Measurements from ENCODE around the gene PKMYT1. TPM values are rescaled to one million over a fixed set of nuclear protein-coding genes. Genes with fewer than 3 reads are reported as not detected.
A peak's percentile ranks its signal among the peaks of the same experiment; 100 is the strongest.

Gene PKMYT1
- total and polyA plus RNA-seq, 7 experiments from 2014 or later = 0.93 to 89.1 TPM; not detected in 5

DNA sequence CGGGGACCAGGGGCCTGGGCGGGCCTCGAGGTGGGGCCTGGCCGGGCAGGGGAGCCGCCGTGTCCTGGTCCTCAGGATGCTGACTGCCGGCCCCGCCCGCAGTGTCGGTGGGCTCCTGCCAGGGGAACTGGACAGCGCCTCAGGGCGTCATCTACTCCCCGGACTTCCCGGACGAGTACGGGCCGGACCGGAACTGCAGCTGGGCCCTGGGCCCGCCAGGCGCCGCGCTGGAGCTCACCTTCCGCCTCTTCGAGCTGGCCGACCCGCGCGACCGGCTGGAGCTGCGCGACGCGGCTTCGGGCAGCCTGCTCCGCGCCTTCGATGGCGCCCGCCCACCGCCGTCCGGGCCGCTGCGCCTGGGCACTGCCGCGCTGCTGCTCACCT lies 13.4 kb downstream of the PKMYT1 start:
- Mint-ChIP-seq H3K27me3 (peaks cover 10 to 42% (median 17%) of the 10 kb centered on the region in 5 donors), H3K9me3 (peaks cover 0 to 1% (median 0%) of the 10 kb centered on the region in 11 donors), H3K4me1 (peaks cover 12 to 36% (median 29%) of the 10 kb centered on the region in 7 donors), H3K27ac (no peak overlapping the region), H3K4me3 (no peak overlapping the region), H3K36me3 (peaks cover 0 to 1% (median 0%) of the 10 kb centered on the region in 5 donors)
- Histone ChIP-seq H3K4me3 (ENCODE audit: low read length) (no peak overlapping the region), H3K27me3 (ENCODE audit: control insufficient read depth in 2 of 2, insufficient read depth in 2 of 2, low read length in 2 of 2) (peaks cover 5 to 28% of the 10 kb centered on the region in 2 donors), H3K36me3 (ENCODE audit: control insufficient read depth in 2 of 3, insufficient read depth in 3 of 3, low read length in 3 of 3) (no peaks in the 10 kb centered on the region), H3K9me3 (ENCODE audit: control insufficient read depth in 2 of 3, low read length in 3 of 3) (no peaks in the 10 kb centered on the region), H3K27ac (ENCODE audit: low read depth, low read length) (no peak overlapping the region), H3K4me1 (ENCODE audit: control insufficient read depth in 2 of 2, insufficient read depth in 2 of 2, low read length in 2 of 2) (peaks cover 19 to 37% of the 10 kb centered on the region in 2 donors)
- DNase-seq (peak in 1 of 9 donors; percentile 31), ATAC-seq (no peak)
- POLR2A ChIA-PET = interaction anchor here (4.0 kb wide), 1 partner anchor 15 kb away, joined by 17 read pairs; no protein-coding TSS in a partner anchor
- CTCF ChIA-PET = no interaction called here
- intact Hi-C loops (cut with micrococcal nuclease) = no loop called here

DNA sequence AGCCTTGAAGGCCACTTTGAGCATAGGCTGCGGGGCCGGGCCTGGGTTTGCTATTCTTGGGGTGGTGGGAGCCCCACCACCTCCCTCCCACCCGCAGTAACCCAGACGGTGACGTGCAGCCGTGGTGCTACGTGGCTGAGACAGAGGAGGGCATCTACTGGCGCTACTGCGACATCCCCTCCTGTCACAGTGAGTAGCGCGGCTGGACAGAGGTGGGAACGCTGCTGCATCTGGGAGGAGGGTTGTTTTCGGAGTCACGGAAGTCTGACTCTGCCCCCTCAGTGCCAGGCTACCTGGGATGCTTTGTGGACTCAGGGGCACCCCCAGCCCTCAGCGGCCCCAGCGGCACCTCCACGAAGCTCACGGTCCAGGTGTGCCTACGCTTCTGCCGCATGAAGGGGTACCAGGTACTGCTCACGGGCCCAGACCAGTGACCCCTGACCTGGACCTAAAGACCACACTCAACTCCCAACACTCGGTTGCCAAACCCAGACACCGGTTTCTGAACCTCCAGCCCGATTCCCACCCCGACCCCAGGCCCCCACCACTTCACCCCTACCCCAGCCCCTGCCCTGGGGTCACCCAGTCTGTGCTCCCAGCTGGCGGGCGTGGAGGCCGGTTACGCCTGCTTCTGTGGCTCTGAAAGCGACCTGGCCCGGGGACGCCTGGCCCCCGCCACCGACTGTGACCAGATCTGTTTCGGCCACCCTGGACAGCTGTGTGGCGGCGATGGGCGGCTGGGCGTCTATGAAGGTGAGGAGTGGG lies 14.0 kb downstream of the PKMYT1 start:
- Histone ChIP-seq H3K27me3 (ENCODE audit: control insufficient read depth in 2 of 2, insufficient read depth in 2 of 2, low read length in 2 of 2) (peaks cover 5 to 28% of the 10 kb centered on the region in 2 donors), H3K9me3 (ENCODE audit: control insufficient read depth in 2 of 3, low read length in 3 of 3) (no peaks in the 10 kb centered on the region), H3K27ac (ENCODE audit: low read depth, low read length) (no peak overlapping the region), H3K36me3 (ENCODE audit: control insufficient read depth in 2 of 3, insufficient read depth in 3 of 3, low read length in 3 of 3) (no peaks in the 10 kb centered on the region), H3K4me3 (ENCODE audit: low read length) (no peak overlapping the region), H3K4me1 (ENCODE audit: control insufficient read depth in 2 of 2, insufficient read depth in 2 of 2, low read length in 2 of 2) (peaks cover 19 to 40% of the 10 kb centered on the region in 2 donors)
- Mint-ChIP-seq H3K27ac (no peak overlapping the region), H3K4me1 (peaks cover 15 to 38% (median 32%) of the 10 kb centered on the region in 7 donors), H3K4me3 (peak overlapping the region in 5 of 10 donors; percentile 11 to 89 (median 78)), H3K27me3 (peaks cover 10 to 43% (median 20%) of the 10 kb centered on the region in 5 donors), H3K36me3 (peaks cover 0 to 1% (median 0%) of the 10 kb centered on the region in 5 donors), H3K9me3 (peaks cover 0 to 1% (median 0%) of the 10 kb centered on the region in 11 donors)
- peak in 1 of 9 donors; percentile 28 for DNase-seq
- ChIA-PET POLR2A (interaction anchor here (4.0 kb wide), 1 partner anchor 16 kb away, joined by 17 read pairs; no protein-coding TSS in a partner anchor), CTCF (no interaction called here)
- no peak for ATAC-seq
- intact Hi-C loops (cut with micrococcal nuclease) = no loop called here

DNA sequence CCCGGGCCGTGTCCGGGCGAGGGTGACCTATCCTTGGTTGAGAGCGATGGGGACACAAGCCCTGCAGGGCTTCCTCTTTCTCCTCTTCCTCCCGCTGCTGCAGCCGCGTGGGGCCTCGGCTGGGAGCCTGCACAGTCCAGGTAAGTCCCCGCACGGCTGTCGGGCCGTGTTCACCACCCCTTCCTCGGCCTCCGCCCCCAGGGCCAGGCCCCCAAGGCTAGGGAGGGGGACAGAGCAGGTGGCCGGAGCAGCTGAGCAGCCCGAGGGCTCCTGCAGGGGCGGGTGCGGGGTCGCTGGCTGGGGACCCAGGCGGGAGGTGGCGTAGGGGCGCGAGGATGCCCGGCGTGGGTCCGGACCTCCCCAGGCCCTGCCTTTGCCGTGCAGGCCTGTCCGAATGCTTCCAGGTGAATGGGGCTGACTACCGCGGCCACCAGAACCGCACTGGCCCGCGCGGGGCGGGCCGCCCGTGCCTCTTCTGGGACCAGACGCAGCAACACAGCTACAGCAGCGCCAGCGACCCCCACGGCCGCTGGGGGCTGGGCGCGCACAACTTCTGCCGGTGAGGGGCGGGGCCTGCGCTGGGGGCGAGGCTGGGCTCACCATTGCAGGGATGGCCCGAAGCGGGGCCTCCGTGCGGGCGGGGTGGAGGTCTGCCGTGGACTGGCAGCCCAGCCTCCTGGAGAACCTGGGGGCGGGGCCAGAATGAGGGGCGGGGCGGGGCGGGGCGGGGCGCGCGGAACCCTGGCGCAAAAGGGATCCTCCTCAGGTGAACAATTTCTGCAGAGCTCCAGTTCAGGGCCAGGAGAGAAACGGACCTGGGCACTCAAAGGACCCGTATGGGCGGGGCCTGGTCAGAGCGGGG lies 15.5 kb downstream of the PKMYT1 start:
- H3K36me3 Mint-ChIP-seq = peaks cover 0 to 1% (median 0%) of the 10 kb centered on the region in 5 donors
- H3K4me3 Mint-ChIP-seq = peak overlapping the region; percentile 36 to 89 (median 84)
- Histone ChIP-seq H3K4me1 (ENCODE audit: control insufficient read depth in 2 of 2, insufficient read depth in 2 of 2, low read length in 2 of 2) (peaks cover 13 to 40% of the 10 kb centered on the region in 2 donors), H3K27ac (ENCODE audit: low read depth, low read length) (no peak overlapping the region), H3K9me3 (ENCODE audit: control insufficient read depth in 2 of 3, low read length in 3 of 3) (no peaks in the 10 kb centered on the region), H3K27me3 (ENCODE audit: control insufficient read depth in 2 of 2, insufficient read depth in 2 of 2, low read length in 2 of 2) (peaks cover 5 to 28% of the 10 kb centered on the region in 2 donors), H3K36me3 (ENCODE audit: control insufficient read depth in 2 of 3, insufficient read depth in 3 of 3, low read length in 3 of 3) (no peaks in the 10 kb centered on the region), H3K4me3 (ENCODE audit: low read length) (peak overlapping the region; percentile 44)
- peaks cover 11 to 39% (median 21%) of the 10 kb centered on the region in 7 donors for H3K4me1 Mint-ChIP-seq
- intact Hi-C loops (cut with micrococcal nuclease) = loop anchor here (1.0 kb wide), 2 partner anchors 16 to 60 kb away; partner anchors contain the start of gene PKMYT1 (in 1 of the 2)
- no peak overlapping the region for H3K27ac Mint-ChIP-seq
- peaks cover 0 to 1% (median 0%) of the 10 kb centered on the region in 11 donors for H3K9me3 Mint-ChIP-seq
- DNase-seq = peak in 7 of 9 donors; percentile 34 to 75 (median 48)
- CTCF ChIA-PET = interaction anchor here (0.7 kb wide), 1 partner anchor 213 kb away, joined by 4 read pairs; no protein-coding TSS in a partner anchor
- peak; percentile 28 for ATAC-seq
- peaks cover 10 to 43% (median 20%) of the 10 kb centered on the region in 5 donors for H3K27me3 Mint-ChIP-seq
- POLR2A ChIA-PET = interaction anchor here (0.7 to 4.0 kb wide), 2 partner anchors 15 to 17 kb away, joined by 3 to 17 read pairs; partner anchors contain the start of gene PKMYT1

DNA sequence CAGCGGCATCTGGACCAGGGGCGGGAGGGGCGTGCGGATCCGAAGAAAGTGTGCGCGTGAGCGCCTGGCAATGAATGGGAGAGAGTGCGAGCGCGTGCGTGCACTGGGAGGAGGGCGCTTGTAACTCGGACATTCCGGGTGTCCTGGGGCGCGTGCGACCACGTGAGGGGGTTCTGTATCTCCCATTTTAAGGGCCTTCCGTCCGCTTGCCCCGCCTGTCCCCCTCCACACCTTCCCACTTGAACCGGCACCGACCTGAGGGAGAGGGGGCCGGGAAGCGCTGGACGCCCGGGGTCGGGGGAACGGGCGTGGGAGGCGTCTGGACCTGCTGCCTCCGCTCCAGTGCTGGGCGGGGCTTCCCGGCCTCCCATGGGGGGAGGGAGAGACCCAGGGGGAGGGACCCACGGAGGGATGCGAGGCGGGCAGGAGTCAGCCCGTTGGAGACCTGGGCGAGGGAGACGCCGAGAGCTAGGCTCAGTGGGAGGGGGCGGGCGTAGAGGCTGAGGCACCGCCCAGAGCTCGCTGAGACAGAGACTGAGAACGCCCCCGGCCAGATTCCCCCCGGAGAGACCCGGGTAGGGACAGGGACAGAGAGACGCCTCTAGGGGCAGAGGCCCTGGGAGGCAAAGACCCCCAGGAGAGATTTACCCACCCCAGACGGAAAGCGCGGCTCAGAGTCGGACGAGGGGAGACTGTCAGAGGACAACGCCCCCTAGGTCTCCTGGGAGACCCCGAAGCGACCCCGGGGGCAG lies 16.3 kb downstream of the PKMYT1 start, which contains the start of gene KREMEN2:
Gene KREMEN2, plus strand, starts transcription at position 553 of the 752 bp plus-strand sequence. CDS start 246 bp downstream, outside the sequence.
- Mint-ChIP-seq H3K9me3 (peaks cover 0 to 1% (median 0%) of the 10 kb centered on the region in 11 donors), H3K36me3 (peaks cover 0 to 1% (median 0%) of the 10 kb centered on the region in 5 donors), H3K4me3 (peak within 1 kb of the TSS; percentile 78 to 89 (median 85)), H3K27ac (peak within 1 kb of the TSS in 2 of 9 donors; percentile 23 to 55), H3K4me1 (peaks cover 10 to 38% (median 21%) of the 10 kb centered on the region in 7 donors), H3K27me3 (peaks cover 10 to 47% (median 23%) of the 10 kb centered on the region in 5 donors)
- no peaks in the 10 kb centered on the region for H3K36me3 ChIP-seq (ENCODE audit: control insufficient read depth in 2 of 3, insufficient read depth in 3 of 3, low read length in 3 of 3)
- peaks cover 13 to 40% of the 10 kb centered on the region in 2 donors for H3K4me1 ChIP-seq (ENCODE audit: control insufficient read depth in 2 of 2, insufficient read depth in 2 of 2, low read length in 2 of 2)
- ChIA-PET CTCF (no interaction called here), POLR2A (interaction anchor here (0.6 to 4.0 kb wide), 2 partner anchors 17 to 18 kb away, joined by 3 to 17 read pairs; no protein-coding TSS in a partner anchor)
- intact Hi-C loops (cut with micrococcal nuclease) = no loop called here
- ATAC-seq = no peak
- H3K4me3 ChIP-seq (ENCODE audit: low read length) = peak within 1 kb of the TSS; percentile 44
- no peaks in the 10 kb centered on the region for H3K9me3 ChIP-seq (ENCODE audit: control insufficient read depth in 2 of 3, low read length in 3 of 3)
- peaks cover 5 to 28% of the 10 kb centered on the region in 2 donors for H3K27me3 ChIP-seq (ENCODE audit: control insufficient read depth in 2 of 2, insufficient read depth in 2 of 2, low read length in 2 of 2)
- peak in 4 of 9 donors; percentile 21 to 63 (median 37) for DNase-seq
- no peak within 1 kb of the TSS for H3K27ac ChIP-seq (ENCODE audit: low read depth, low read length)

DNA sequence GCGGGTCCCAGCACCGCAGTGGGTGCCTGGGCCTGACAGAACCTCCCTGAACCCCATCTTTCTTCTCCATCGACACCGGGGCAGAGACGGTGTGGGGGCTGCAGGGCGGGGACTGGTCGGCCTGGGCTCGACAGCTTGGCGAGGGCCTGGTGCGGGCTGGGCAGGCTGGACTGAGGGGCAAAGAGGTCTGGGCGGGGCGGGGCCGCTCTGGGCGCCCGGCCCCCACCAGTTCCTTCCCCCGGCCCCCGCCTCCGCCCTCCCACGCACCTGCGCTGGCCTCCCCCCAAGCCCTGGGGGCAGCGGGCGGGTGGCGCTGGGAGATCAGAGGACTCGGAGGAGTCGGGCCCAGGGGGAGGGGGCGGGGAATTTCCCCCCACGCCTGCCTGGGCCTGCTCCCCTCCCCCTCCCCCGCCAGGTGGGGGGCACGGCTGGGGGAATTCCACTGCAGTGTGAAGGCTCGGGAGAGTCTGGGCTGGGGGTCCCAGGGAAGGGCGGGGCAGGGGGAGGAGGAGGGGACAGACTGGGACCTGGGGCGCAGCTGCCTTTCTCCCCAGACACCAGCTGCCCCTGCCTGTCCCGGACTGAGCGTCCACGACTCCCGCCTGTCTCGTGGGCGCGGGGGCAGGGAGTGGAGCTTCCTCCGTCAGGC lies 17.0 kb downstream of the PKMYT1 start:
- POLR2A ChIA-PET = interaction anchor here (0.5 to 0.6 kb wide), 2 partner anchors 18 to 95 kb away, joined by 3 read pairs; no protein-coding TSS in a partner anchor
- H3K27ac ChIP-seq (ENCODE audit: low read depth, low read length) = no peak overlapping the region
- H3K9me3 ChIP-seq (ENCODE audit: control insufficient read depth in 2 of 3, low read length in 3 of 3) = no peaks in the 10 kb centered on the region
- CTCF ChIA-PET = no interaction called here
- peaks cover 13 to 33% of the 10 kb centered on the region in 2 donors for H3K4me1 ChIP-seq (ENCODE audit: control insufficient read depth in 2 of 2, insufficient read depth in 2 of 2, low read length in 2 of 2)
- Mint-ChIP-seq H3K4me1 (peaks cover 5 to 31% (median 17%) of the 10 kb centered on the region in 7 donors), H3K27me3 (peaks cover 5 to 42% (median 19%) of the 10 kb centered on the region in 5 donors), H3K9me3 (no peaks in the 10 kb centered on the region), H3K36me3 (peaks cover 0 to under 1% (median 0%) of the 10 kb centered on the region in 5 donors), H3K4me3 (peak overlapping the region; percentile 3 to 89 (median 80)), H3K27ac (peak overlapping the region in 1 of 9 donors; percentile 23)
- intact Hi-C loops (cut with micrococcal nuclease) = no loop called here
- ATAC-seq = peak; percentile 46
- H3K27me3 ChIP-seq (ENCODE audit: control insufficient read depth in 2 of 2, insufficient read depth in 2 of 2, low read length in 2 of 2) = peaks cover 5 to 21% of the 10 kb centered on the region in 2 donors
- no peak overlapping the region for H3K4me3 ChIP-seq (ENCODE audit: low read length)
- peak in 2 of 9 donors; percentile 49 to 62 for DNase-seq
- no peaks in the 10 kb centered on the region for H3K36me3 ChIP-seq (ENCODE audit: control insufficient read depth in 2 of 3, insufficient read depth in 3 of 3, low read length in 3 of 3)
